ENCODE data around the gene MAGI1.
"Not testable (repeated sequence)": the region's sequence is repeated elsewhere in the genome, so short reads cannot be mapped to it uniquely, and the experiment has no call there.

The MAGI1 gene

GRCh38 chr3:65902304-65902793 is 136.4 kb downstream of the MAGI1 start:
- no peak for DNase-seq (ENCODE audit: low read depth)

GRCh38 chr3:65901226-65901625 is 137.5 kb downstream of the MAGI1 start:
- DNase-seq (ENCODE audit: low read depth) = no peak

GRCh38 chr3:65899226-65899625 is 139.5 kb downstream of the MAGI1 start:
- no peak for DNase-seq (ENCODE audit: low read depth)

- DNase-seq (ENCODE audit: low read depth) = no peak
Measured at GRCh38 chr3:65897766-65898165, 141.0 kb downstream of the MAGI1 start.

GRCh38 chr3:65896321-65896720 is 142.4 kb downstream of the MAGI1 start:
- DNase-seq (ENCODE audit: low read depth) = no peak

GRCh38 chr3:65894679-65895453 is 143.9 kb downstream of the MAGI1 start:
- DNase-seq (ENCODE audit: low read depth) = peak; percentile 91

- no peak for DNase-seq (ENCODE audit: low read depth)
Measured at GRCh38 chr3:65894126-65894525, 144.6 kb downstream of the MAGI1 start.

GRCh38 chr3:65893631-65894030 is 145.1 kb downstream of the MAGI1 start:
- DNase-seq (ENCODE audit: low read depth) = peak; percentile 50

- not testable (repeated sequence) for DNase-seq (ENCODE audit: low read depth)
Measured at GRCh38 chr3:65891477-65891876, 147.2 kb downstream of the MAGI1 start.

GRCh38 chr3:65890328-65890727 is 148.4 kb downstream of the MAGI1 start:
- DNase-seq (ENCODE audit: low read depth) = no peak

GRCh38 chr3:65889707-65890099 is 149.0 kb downstream of the MAGI1 start:
- no peak for DNase-seq (ENCODE audit: low read depth)

GRCh38 chr3:65888980-65889706 is 149.6 kb downstream of the MAGI1 start:
- DNase-seq (ENCODE audit: low read depth) = peak; percentile 93

- DNase-seq (ENCODE audit: low read depth) = no peak
Measured at GRCh38 chr3:65888196-65888595, 150.5 kb downstream of the MAGI1 start.

GRCh38 chr3:65886391-65886790 is 152.3 kb downstream of the MAGI1 start:
- no peak for DNase-seq (ENCODE audit: low read depth)

GRCh38 chr3:65884071-65884470 is 154.6 kb downstream of the MAGI1 start:
- no peak for DNase-seq (ENCODE audit: low read depth)

- DNase-seq (ENCODE audit: low read depth) = peak; percentile 22
Measured at GRCh38 chr3:65883613-65884012, 155.1 kb downstream of the MAGI1 start.

- DNase-seq (ENCODE audit: low read depth) = no peak
Measured at GRCh38 chr3:65880350-65880749, 158.4 kb downstream of the MAGI1 start.

GRCh38 chr3:65879372-65879771 is 159.3 kb downstream of the MAGI1 start:
- no peak for DNase-seq (ENCODE audit: low read depth)

- no peak for DNase-seq (ENCODE audit: low read depth)
Measured at GRCh38 chr3:65878831-65879230, 159.9 kb downstream of the MAGI1 start.

- no peak for DNase-seq (ENCODE audit: low read depth)
Measured at GRCh38 chr3:65877160-65877559, 161.6 kb downstream of the MAGI1 start.

GRCh38 chr3:65876028-65876420 is 162.7 kb downstream of the MAGI1 start:
- DNase-seq (ENCODE audit: low read depth) = no peak

- no peak for DNase-seq (ENCODE audit: low read depth)
Measured at GRCh38 chr3:65875393-65876027, 163.2 kb downstream of the MAGI1 start.

- no peak for DNase-seq (ENCODE audit: low read depth)
Measured at GRCh38 chr3:65873869-65874268, 164.8 kb downstream of the MAGI1 start.
